A673 (cell line): Measurements from ENCODE around the gene TIMP1.

Experiments used
- EZH2 ChIP-seq: fragments of 200-600 bp; sonication (generic); IDR thresholded peaks from 2 replicates; pipeline ENCODE4 v1.6.1; 2017; ENCODE audit warnings: borderline replicate concordance, low read depth, mild to moderate bottlenecking, mixed read lengths, antibody characterized with exemption, low read length; ENCODE audit not compliant: poor library complexity, severe bottlenecking
- TF ChIP-seq, protein P1 (sequence below): fragments of 300-800, 200-600 bp; sonication (generic); conservative IDR thresholded peaks from 2 replicates; pipeline ENCODE4 v1.5.1; 2017; ENCODE audit warnings: low read depth, mild to moderate bottlenecking, antibody characterized with exemption, low read length, moderate library complexity, mixed read lengths

DNA sequence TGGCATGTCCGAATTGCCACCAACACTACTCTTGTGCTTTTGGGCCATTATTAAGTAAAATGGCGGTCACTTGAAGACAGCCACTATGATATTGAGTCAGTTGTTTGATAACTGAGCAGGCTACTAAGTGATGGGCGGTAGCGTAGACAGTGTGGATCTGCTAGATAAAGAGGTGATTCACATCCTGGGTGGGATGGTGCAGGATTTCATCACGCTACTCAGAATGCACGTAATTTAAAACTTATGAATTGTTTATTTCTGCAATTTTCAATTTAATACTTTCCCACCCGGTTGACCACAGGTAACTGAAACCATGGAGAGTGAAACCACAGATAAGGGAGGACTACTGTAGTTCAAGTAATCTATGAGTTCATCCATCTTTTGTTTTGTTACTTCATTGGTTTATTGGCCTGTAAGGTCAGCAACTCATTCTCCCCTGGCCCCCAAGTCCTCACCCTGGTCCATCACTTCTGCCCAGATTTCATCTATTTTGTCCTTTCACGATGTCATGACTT lies 18.4 kb upstream of the TIMP1 start:
- TF ChIP-seq, protein P1, sequence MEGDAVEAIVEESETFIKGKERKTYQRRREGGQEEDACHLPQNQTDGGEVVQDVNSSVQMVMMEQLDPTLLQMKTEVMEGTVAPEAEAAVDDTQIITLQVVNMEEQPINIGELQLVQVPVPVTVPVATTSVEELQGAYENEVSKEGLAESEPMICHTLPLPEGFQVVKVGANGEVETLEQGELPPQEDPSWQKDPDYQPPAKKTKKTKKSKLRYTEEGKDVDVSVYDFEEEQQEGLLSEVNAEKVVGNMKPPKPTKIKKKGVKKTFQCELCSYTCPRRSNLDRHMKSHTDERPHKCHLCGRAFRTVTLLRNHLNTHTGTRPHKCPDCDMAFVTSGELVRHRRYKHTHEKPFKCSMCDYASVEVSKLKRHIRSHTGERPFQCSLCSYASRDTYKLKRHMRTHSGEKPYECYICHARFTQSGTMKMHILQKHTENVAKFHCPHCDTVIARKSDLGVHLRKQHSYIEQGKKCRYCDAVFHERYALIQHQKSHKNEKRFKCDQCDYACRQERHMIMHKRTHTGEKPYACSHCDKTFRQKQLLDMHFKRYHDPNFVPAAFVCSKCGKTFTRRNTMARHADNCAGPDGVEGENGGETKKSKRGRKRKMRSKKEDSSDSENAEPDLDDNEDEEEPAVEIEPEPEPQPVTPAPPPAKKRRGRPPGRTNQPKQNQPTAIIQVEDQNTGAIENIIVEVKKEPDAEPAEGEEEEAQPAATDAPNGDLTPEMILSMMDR: no peak
- no peak for TF ChIP-seq EZH2
